Breast epithelium (tissue), 4 donors: ENCODE measurements around the gene DUSP16. TPM values are rescaled to one million over a fixed set of nuclear protein-coding genes. Genes with fewer than 3 reads are reported as not detected.
A peak's percentile ranks its signal among the peaks of the same experiment; 100 is the strongest.

Experiments
- DNase-seq, 2 donors: peaks; one replicate each; pipeline ENCODE4 v3.0.0-alpha.2; 2019; ENCODE audit warnings: low spot score in 2 of 2
- H3K27ac ChIP-seq, 2 donors: fragments of 200-600 bp; sonication (generic) in 1 of 2; one replicate each; pipeline ENCODE4 v1.5.1; 2016 to 2019; ENCODE audit warnings: mild to moderate bottlenecking in 1 of 2
- H3K27me3 ChIP-seq, 2 donors: fragments of 200-600 bp; sonication (generic) in 1 of 2; one replicate each; pipeline versions ENCODE4 v1.5.1 to v1.6.0; 2017 to 2019; ENCODE audit warnings: control low read depth in 1 of 2, mild to moderate bottlenecking in 1 of 2
- H3K36me3 ChIP-seq: fragments of 200-600 bp; one replicate; pipeline ENCODE4 v1.5.1; 2019
- H3K4me1 ChIP-seq, 2 donors: fragments of 200-600 bp; sonication (generic); one replicate each; pipeline ENCODE4 v1.5.1; 2016 to 2019; ENCODE audit warnings: control low read depth in 1 of 2
- H3K4me3 ChIP-seq, 3 donors: fragments of 200-600 bp; sonication (generic); 1 replicate in 2 of 3; 2 replicates in 1 of 3; pipeline ENCODE4 v1.5.1; 2016 to 2019; ENCODE audit warnings: mild to moderate bottlenecking in 3 of 3, moderate library complexity in 2 of 3
- H3K9me3 ChIP-seq, 2 donors: fragments of 200-600 bp; sonication (generic) in 1 of 2; one replicate each; pipeline ENCODE4 v1.5.1; 2016 to 2019; ENCODE audit warnings: control low read depth in 1 of 2
- CTCF ChIP-seq, 3 donors: fragments of 450-650 bp; IDR thresholded peaks; one replicate each; pipeline ENCODE4 v1.5.1; 2016 to 2017; ENCODE audit warnings: antibody characterized with exemption in 3 of 3, mild to moderate bottlenecking in 3 of 3, moderate library complexity in 3 of 3
- POLR2A ChIP-seq: fragments of 450-650 bp; IDR thresholded peaks from one replicate; pipeline ENCODE4 v1.6.1; 2016; ENCODE audit warnings: antibody characterized with exemption, mild to moderate bottlenecking, moderate library complexity
- POLR2AphosphoS5 ChIP-seq, 3 donors: sonication (generic); formaldehyde crosslinking; IDR thresholded peaks; one replicate each; pipeline ENCODE4 v1.6.1; 2017; ENCODE audit warnings: antibody characterized with exemption in 3 of 3
- intact Hi-C: fragments of 100-400 bp; cut with DNase I; formaldehyde crosslinking; loops from one replicate; pipeline ENCODE4 v1.15.1; 2023; ENCODE audit warnings: low total_unique reads
- total RNA-seq, 3 donors: library from RNA; depleted of rRNA; stranded (reverse); fragments of >200 nt; gene quantifications; one replicate each; pipeline ENCODE4 v1.1.0, GENCODE V29; 2016

DUSP16 gene
- total RNA-seq, 3 donors from 2014 or later = 10.9 to 63.3 (median 61.0) TPM

DNA sequence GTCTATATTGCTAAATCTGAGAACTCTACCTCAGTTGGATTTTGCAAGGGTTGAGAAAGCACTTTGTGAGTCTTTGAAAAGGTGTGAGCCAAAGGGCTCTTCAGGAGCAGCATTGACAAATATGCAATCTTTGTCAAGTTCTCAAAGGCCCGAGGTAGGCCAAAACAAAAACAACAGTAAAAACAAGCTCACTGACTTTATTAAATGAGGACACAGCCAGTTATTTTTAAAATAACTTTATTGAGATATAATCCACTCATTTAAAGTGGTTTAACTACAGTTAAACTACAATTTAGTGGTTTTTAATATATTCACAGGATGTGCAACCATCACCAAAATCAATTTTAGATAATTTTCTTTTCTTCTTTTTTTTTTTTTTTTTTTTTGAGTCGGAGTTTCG, 47.0 kb upstream of the DUSP16 start:
- Histone ChIP-seq H3K9me3 (no peaks in the 10 kb centered on the region), H3K27ac (no peak overlapping the region), H3K36me3 (no peaks in the 10 kb centered on the region), H3K27me3 (no peaks in the 10 kb centered on the region), H3K4me1 (peaks cover 3 to 11% of the 10 kb centered on the region in 2 donors), H3K4me3 (no peak overlapping the region)
- TF ChIP-seq POLR2A = no peak
- no peak for TF ChIP-seq POLR2AphosphoS5 (IDR thresholded peaks at IDR 0.05)
- TF ChIP-seq CTCF (IDR thresholded peaks at IDR 0.05) = no peak
- intact Hi-C loops = no loop called here
- no peak for DNase-seq

DNA sequence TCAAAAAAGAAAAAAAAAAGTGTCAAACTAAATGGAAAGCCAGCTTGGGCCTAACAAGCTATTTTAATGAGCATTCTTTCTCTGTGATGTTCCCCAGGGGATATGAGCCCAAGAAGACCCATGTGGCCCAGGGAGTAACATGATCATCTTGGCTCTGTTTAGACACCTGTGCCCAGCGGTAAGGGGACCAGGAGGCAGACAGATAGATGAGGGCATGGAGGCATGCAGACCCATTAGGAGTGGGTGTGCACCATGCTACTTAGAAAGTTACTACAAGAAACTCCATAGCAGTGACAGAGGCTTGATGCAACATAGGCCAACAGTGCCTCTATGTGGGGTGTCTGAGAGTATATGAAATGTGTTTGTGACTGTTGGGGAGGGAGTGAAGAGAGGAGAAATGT, 45.9 kb upstream of the DUSP16 start:
- Histone ChIP-seq H3K27ac (peak overlapping the region in 1 of 2 donors; percentile 46), H3K4me3 (no peak overlapping the region), H3K9me3 (no peaks in the 10 kb centered on the region), H3K27me3 (no peaks in the 10 kb centered on the region), H3K4me1 (peaks cover 3 to 11% of the 10 kb centered on the region in 2 donors), H3K36me3 (no peaks in the 10 kb centered on the region)
- no peak for DNase-seq
- TF ChIP-seq POLR2A = no peak
- no peak for TF ChIP-seq CTCF (IDR thresholded peaks at IDR 0.05)
- TF ChIP-seq POLR2AphosphoS5 (IDR thresholded peaks at IDR 0.05) = no peak
- intact Hi-C loops = no loop called here

DNA sequence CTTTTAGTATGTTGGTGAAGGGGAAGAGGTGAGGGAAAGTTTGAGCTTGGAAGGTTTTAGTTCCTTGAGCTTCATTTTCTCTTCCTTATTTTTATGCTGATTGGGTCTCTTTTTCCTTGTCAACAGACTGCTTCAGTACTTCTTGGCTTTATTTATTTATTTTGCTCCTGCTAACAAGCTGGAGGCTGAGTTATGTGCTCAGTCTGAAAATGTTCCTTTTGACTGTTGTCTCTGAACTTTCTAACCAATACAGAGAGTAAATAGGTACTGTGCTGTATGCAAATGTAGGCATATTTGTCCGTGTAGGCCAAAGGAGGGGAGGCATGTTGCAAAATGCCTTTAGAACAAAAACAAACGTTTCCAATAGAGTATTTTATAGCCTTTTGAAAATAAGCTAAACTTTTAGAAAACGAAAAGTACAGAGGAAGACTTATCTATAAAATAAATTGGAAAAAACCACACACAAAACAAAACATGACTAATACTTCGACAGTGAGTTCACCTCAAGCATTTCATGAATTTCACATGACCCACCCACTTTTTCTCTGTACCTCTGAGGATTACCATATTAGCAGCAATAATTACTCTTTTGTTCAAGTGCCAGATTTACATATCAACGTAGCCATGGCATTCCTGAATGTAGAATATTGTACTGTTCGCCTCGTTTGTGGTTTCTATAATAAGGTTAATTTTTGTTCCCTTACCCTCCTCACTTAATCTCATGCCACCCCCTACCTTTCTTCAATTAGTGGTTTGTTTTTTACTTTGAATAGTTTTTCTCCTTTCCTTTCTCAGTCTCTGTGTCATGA, 44.3 kb upstream of the DUSP16 start:
- Histone ChIP-seq H3K4me3 (no peak overlapping the region), H3K36me3 (no peaks in the 10 kb centered on the region), H3K4me1 (peaks cover 0 to 3% of the 10 kb centered on the region in 2 donors), H3K9me3 (no peaks in the 10 kb centered on the region), H3K27me3 (no peaks in the 10 kb centered on the region), H3K27ac (peak overlapping the region; percentile 69 to 85)
- intact Hi-C loops = no loop called here
- TF ChIP-seq CTCF (IDR thresholded peaks at IDR 0.05) (no peak), POLR2A (no peak), POLR2AphosphoS5 (IDR thresholded peaks at IDR 0.05) (no peak)
- DNase-seq = no peak

DNA sequence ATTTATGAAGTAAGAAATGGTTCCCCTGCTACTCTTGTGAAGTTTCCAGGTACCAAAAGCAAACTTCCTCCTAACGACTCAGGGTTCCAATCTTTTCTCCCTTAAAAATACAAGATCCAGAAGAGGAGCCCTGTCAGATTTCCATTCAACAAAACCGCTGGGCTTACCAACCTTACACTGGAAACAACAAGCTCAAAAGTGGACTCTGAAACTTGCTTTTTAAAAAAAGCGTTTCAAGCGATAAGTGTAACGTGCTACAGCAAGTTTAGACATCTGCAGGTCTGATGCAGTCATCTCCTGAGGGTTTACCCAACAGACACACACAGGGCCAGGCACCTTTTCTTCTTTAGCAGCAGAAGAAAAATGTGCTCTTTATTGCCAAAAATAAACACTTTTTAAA, 42.1 kb upstream of the DUSP16 start:
- TF ChIP-seq POLR2A (no peak), CTCF (IDR thresholded peaks at IDR 0.05) (no peak), POLR2AphosphoS5 (IDR thresholded peaks at IDR 0.05) (no peak)
- intact Hi-C loops = no loop called here
- Histone ChIP-seq H3K36me3 (no peaks in the 10 kb centered on the region), H3K27ac (no peak overlapping the region), H3K4me1 (peaks cover 0 to 3% of the 10 kb centered on the region in 2 donors), H3K9me3 (no peaks in the 10 kb centered on the region), H3K4me3 (no peak overlapping the region), H3K27me3 (no peaks in the 10 kb centered on the region)
- DNase-seq = no peak

GRCh38 chr12:12600659-12601058, 38.0 kb upstream of the DUSP16 start:
- H3K9me3 ChIP-seq = no peaks in the 10 kb centered on the region
- H3K36me3 ChIP-seq = no peaks in the 10 kb centered on the region
- no peaks in the 10 kb centered on the region for H3K27me3 ChIP-seq
- no peak overlapping the region for H3K27ac ChIP-seq
- TF ChIP-seq CTCF (IDR thresholded peaks at IDR 0.05) (no peak), POLR2AphosphoS5 (IDR thresholded peaks at IDR 0.05) (peak in 1 of 3 donors; percentile 15)
- no peaks in the 10 kb centered on the region for H3K4me1 ChIP-seq
- H3K4me3 ChIP-seq = no peak overlapping the region
- intact Hi-C loops = no loop called here
- DNase-seq = no peak
